ENCODE results near the gene AFG1L.
"Not testable (repeated sequence)": the region's sequence is repeated elsewhere in the genome, so short reads cannot be mapped to it uniquely, and the experiment has no call there.

Gene AFG1L

GRCh38 chr6:108408861-108409260, 114.0 kb downstream of the AFG1L start:
- no peak for DNase-seq

GRCh38 chr6:108416047-108416833, 121.4 kb downstream of the AFG1L start:
- not testable (repeated sequence) for DNase-seq

DNA sequence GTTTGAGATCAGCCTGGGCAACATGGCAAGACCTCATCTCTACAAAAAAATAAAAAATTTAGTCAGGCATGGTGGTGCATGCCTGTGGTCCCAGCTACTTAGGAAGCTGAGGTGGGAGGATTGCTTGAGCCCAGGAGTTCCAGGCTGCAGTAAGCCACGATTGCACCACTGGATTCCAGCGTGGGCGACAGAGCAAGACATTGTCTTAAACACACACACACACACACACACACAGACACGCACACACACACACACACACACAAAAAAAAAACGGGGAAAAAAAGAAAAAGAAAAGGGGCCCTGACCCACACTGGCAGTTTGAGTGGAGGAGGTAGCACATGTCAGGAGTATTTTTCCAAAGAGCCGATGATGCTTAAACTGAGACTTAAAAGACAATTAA, 122.2 kb downstream of the AFG1L start:
- no peak for DNase-seq

DNA sequence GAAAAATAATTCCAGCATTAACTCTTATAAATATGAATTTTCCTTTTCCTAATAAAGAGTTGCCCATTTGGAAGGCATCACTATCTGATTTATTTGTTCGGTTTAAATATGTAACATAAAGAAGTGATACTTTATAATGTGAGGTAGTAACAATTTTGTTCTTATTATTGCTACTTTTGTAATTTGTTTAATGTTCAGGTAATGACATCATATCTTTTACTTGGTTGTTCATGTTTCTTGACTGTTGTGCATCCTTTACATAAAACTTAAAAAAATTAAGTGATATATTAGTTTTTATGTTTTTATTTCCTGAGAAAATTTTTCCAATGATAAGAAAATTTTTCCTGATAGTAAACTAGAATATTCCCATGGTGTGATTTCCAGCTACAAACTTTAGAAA, 124.6 kb downstream of the AFG1L start:
- DNase-seq, result no peak

GRCh38 chr6:108419934-108420609, 125.2 kb downstream of the AFG1L start:
- DNase-seq, result no peak

GRCh38 chr6:108421366-108421765, 126.5 kb downstream of the AFG1L start:
- DNase-seq, result no peak

GRCh38 chr6:108423982-108424705, 129.3 kb downstream of the AFG1L start:
- no peak for DNase-seq

DNA sequence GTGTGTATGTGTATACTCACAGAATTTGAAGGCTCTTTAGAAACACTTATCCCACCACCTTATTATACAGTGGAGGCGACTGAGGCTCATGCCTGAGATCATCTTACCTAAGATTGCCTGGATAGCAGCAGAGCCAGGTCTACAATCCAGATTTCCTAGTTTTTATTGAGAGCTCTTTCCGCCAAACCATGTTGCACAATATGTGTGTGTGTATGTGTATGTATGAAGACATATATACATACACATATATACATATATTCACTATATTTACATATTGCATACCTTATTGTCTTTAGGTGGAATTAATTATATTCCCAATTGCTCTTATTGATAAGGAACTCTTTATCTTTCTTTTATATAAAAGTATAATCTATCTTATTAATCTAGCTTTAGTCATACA, 130.6 kb downstream of the AFG1L start:
- no peak for DNase-seq

GRCh38 chr6:108432143-108432542, 137.3 kb downstream of the AFG1L start:
- DNase-seq, result no peak

DNA sequence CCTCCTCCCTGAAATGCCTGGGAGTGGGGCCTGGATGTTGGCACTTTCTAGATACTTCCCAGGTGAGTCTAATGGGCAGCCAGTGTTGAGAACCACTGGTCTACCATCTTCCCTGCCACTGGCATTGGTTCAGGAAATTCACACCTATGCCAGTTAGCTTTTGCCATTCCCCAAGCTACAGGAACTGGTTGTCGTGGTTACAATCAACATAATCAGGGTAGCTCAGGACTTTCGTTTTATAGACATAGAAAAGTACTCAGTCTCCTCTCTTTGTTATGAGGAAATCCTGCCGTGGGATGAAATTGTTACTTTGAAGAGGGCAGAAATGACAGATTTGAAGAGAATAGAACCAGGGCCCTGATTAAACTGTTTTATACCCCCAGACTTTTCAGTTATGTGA, 137.9 kb downstream of the AFG1L start:
- DNase-seq, result no peak

- no peak for DNase-seq
Observed at GRCh38 chr6:108434222-108434621, 139.4 kb downstream of the AFG1L start.

- DNase-seq, result no peak
Observed at GRCh38 chr6:108435391-108435790, 140.5 kb downstream of the AFG1L start.

GRCh38 chr6:108436771-108437170, 141.9 kb downstream of the AFG1L start:
- DNase-seq, result no peak

GRCh38 chr6:108437821-108438220, 143.0 kb downstream of the AFG1L start:
- no peak for DNase-seq

DNA sequence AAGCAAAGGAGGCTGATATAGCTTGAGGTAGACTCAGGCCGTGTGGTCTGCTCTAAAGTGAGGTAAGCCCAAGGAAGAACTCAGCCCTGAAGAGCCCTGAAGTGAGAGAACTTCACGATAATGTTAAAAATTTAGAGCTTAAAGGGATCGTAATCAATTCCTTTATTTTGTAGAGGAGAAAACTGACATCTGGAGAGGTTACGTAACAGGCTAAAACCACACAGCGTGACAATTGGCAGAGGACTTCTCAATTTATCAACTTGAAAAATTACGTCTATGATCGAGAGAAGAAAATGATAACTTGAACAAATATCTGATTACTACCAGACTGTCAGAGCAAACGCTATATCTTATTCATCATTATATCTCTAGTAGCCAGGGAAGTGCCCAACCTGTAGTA, 144.1 kb downstream of the AFG1L start:
- DNase-seq, result no peak

GRCh38 chr6:108441141-108441540, 146.3 kb downstream of the AFG1L start:
- DNase-seq, result no peak

DNA sequence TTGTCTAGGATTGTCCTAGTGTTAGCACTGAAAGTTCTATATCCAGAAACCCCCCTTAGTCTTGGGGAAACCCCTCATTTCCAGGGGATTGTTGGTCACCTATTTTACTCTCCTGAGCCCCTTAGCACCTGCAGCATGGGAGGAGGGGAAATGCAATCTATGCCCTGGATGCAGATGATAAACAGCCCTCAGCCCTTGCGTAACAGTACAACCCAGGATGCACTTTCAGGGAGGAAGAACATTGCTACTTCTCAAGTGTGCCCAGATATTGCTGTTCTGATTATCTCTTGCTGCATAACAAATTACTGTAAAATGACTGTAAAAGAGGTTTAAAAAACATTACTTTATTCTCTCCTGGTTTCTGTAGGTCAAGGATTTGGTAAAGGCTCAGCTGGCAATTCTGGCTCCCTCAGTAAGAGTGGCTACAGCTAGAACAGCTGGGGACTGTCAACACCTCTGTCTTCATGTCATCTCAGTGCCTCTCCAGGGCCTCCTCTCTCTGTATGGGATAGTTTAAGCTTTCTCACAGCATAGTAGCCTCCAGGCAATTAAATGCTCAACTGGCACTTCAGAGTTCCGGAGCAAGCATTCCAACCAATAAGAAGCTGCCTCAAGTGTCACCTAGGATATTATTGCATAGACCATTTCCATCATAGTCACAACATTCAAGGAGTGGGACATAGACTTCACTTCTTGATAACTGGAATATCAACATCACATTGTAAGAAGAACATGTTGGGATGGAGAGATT, 148.1 kb downstream of the AFG1L start:
- DNase-seq, result no peak

DNA sequence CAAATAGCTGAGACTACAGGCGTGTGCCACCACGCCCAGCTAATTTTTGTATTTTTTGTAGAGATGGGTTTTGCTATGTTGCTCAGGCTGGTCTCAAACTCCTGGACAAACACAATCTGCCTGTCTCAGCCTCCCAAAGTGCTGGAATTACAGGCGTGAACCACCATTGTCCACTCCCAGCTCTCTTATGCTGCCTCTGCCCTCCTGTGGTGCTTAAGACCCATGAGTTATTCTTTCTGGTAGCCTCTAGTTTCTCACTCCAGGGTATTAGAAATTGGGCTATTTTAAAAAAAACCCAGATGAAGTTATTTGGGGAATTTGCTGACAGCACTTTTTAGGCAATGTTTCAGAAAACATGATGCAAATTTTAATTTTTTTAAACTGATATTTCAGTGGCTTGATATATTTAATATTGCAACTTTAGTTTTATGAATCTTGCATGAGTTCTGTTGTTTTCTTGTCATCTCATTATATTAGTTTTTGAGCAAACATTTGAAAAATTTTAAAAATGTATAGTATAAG, 151.8 kb downstream of the AFG1L start:
- no peak for DNase-seq

- no peak for DNase-seq
Observed at GRCh38 chr6:108448481-108448880, 153.6 kb downstream of the AFG1L start.

- not testable (repeated sequence) for DNase-seq
Observed at GRCh38 chr6:108449717-108450116, 154.9 kb downstream of the AFG1L start.

- DNase-seq, result no peak
Observed at GRCh38 chr6:108451816-108452215, 157.0 kb downstream of the AFG1L start.

Measured in nucleus accumbens (tissue), 56 donors.